ENCODE results near the gene C1orf35.

The C1orf35 gene

DNA sequence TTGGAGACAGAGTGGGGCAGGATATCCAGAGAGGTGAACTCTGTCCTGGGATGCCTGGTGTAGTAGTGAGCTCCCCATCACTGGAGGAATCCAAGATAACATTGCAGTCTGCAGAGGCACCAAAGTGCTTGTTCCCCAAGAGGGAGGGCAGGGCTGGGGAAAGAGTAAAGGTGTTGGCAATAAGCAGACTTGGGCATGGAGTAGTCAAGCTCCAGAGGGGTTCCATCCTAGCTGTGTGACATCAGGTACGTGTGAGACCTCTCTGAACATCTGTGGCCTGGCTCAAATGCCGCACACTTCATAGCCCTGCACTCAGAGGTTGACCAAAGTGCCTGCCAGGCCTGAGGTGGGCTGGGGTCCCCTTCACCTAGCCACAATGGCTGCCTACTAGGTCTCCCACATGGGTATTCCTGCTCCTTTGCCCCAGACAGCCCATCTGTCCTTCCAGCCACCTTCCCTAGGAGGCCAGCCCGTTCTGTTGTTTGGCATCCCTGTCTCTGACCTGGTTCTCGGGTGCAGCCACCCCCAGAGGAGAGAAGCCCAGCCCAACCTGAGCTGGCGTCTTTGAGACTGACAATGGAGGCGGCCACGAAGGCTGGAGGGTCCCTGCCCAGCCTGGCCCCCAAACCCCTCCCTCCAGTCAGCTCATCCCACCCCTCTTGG is 23.4 kb downstream of the C1orf35 start:
- no peak overlapping the region for H3K9ac ChIP-seq (ENCODE audit: low read length)
- no peak overlapping the region for H3K4me3 ChIP-seq (ENCODE audit: low read depth in 1 of 2, low read length in 2 of 2)
- no peaks in the 10 kb centered on the region for H3K9me3 ChIP-seq (ENCODE audit: low read length)
- H3K27ac ChIP-seq (ENCODE audit: low read depth, low read length): no peak overlapping the region
- no peaks in the 10 kb centered on the region for H3K27me3 ChIP-seq (ENCODE audit: control insufficient read depth in 1 of 2, insufficient read depth in 2 of 2, low read length in 2 of 2)
- H3K36me3 ChIP-seq (ENCODE audit: insufficient read depth, low read length): no peaks in the 10 kb centered on the region
- H3K4me1 ChIP-seq (ENCODE audit: insufficient read depth, low read length): peaks cover 25% of the 10 kb centered on the region

GRCh38 chr1:228079013-228079412 is 24.1 kb downstream of the C1orf35 start:
- no peak overlapping the region for H3K4me3 ChIP-seq (ENCODE audit: low read depth in 1 of 2, low read length in 2 of 2)
- no peaks in the 10 kb centered on the region for H3K27me3 ChIP-seq (ENCODE audit: control insufficient read depth in 1 of 2, insufficient read depth in 2 of 2, low read length in 2 of 2)
- H3K9ac ChIP-seq (ENCODE audit: low read length): no peak overlapping the region
- no peak overlapping the region for H3K27ac ChIP-seq (ENCODE audit: low read depth, low read length)
- no peaks in the 10 kb centered on the region for H3K36me3 ChIP-seq (ENCODE audit: insufficient read depth, low read length)
- H3K4me1 ChIP-seq (ENCODE audit: insufficient read depth, low read length): peaks cover 17% of the 10 kb centered on the region
- no peaks in the 10 kb centered on the region for H3K9me3 ChIP-seq (ENCODE audit: low read length)

DNA sequence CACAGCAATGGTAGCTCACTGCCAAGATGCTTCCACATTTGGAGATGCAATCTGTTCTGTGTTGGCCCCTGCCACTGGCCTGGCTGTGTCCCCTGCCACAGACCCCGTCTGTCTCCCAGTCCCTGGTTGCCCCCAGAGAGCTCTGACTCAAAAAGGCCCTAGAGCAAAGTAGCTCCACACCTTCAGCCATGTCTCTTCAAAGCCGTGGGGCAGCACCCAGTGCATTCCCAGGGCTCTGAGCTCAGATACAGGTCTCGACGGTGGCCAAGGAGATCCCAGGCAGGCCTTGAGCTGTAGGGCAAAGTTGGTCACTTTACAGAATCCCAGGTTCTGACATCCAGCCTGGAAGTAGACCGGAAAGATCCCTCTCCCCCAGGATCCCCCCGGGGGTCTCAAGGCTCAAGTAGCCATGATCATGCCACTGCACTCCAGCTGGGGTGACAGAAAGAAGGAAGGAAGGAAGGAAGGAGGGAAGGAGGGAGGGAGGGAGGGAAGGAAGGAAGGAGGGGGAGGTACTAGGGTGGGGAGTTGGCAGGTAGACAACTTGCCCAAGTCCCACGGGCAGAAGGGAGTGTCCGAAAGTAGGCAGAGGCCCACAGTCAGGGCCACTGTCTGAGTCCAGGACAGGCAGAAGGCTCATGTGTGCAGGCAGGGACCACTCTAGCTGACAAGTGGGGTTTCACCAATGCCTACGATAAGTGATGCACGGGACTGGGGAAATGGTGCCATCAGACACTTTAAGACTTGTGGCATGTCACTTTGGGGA is 25.4 kb downstream of the C1orf35 start:
- Histone ChIP-seq H3K4me1 (ENCODE audit: insufficient read depth, low read length) (peaks cover 13% of the 10 kb centered on the region), H3K9me3 (ENCODE audit: low read length) (no peaks in the 10 kb centered on the region), H3K4me3 (ENCODE audit: low read depth in 1 of 2, low read length in 2 of 2) (no peak overlapping the region), H3K27me3 (ENCODE audit: control insufficient read depth in 1 of 2, insufficient read depth in 2 of 2, low read length in 2 of 2) (peaks cover 0 to 3% of the 10 kb centered on the region in 2 donors), H3K9ac (ENCODE audit: low read length) (no peak overlapping the region), H3K27ac (ENCODE audit: low read depth, low read length) (no peak overlapping the region), H3K36me3 (ENCODE audit: insufficient read depth, low read length) (no peaks in the 10 kb centered on the region)

GRCh38 chr1:228076796-228077430 is 26.2 kb downstream of the C1orf35 start:
- H3K4me3 ChIP-seq (ENCODE audit: low read depth in 1 of 2, low read length in 2 of 2): no peak overlapping the region
- H3K27ac ChIP-seq (ENCODE audit: low read depth, low read length): no peak overlapping the region
- H3K9me3 ChIP-seq (ENCODE audit: low read length): no peaks in the 10 kb centered on the region
- peaks cover 13% of the 10 kb centered on the region for H3K4me1 ChIP-seq (ENCODE audit: insufficient read depth, low read length)
- H3K9ac ChIP-seq (ENCODE audit: low read length): no peak overlapping the region
- H3K36me3 ChIP-seq (ENCODE audit: insufficient read depth, low read length): no peaks in the 10 kb centered on the region
- peaks cover 0 to 9% of the 10 kb centered on the region in 2 donors for H3K27me3 ChIP-seq (ENCODE audit: control insufficient read depth in 1 of 2, insufficient read depth in 2 of 2, low read length in 2 of 2)

- H3K27ac ChIP-seq (ENCODE audit: low read depth, low read length): no peak overlapping the region
- no peak overlapping the region for H3K4me3 ChIP-seq (ENCODE audit: low read depth in 1 of 2, low read length in 2 of 2)
- no peaks in the 10 kb centered on the region for H3K36me3 ChIP-seq (ENCODE audit: insufficient read depth, low read length)
- H3K27me3 ChIP-seq (ENCODE audit: control insufficient read depth in 1 of 2, insufficient read depth in 2 of 2, low read length in 2 of 2): peaks cover 5 to 16% of the 10 kb centered on the region in 2 donors
- H3K4me1 ChIP-seq (ENCODE audit: insufficient read depth, low read length): peaks cover 6% of the 10 kb centered on the region
- H3K9me3 ChIP-seq (ENCODE audit: low read length): no peaks in the 10 kb centered on the region
- H3K9ac ChIP-seq (ENCODE audit: low read length): no peak overlapping the region
Observed at GRCh38 chr1:228075801-228076271, 27.3 kb downstream of the C1orf35 start.

DNA sequence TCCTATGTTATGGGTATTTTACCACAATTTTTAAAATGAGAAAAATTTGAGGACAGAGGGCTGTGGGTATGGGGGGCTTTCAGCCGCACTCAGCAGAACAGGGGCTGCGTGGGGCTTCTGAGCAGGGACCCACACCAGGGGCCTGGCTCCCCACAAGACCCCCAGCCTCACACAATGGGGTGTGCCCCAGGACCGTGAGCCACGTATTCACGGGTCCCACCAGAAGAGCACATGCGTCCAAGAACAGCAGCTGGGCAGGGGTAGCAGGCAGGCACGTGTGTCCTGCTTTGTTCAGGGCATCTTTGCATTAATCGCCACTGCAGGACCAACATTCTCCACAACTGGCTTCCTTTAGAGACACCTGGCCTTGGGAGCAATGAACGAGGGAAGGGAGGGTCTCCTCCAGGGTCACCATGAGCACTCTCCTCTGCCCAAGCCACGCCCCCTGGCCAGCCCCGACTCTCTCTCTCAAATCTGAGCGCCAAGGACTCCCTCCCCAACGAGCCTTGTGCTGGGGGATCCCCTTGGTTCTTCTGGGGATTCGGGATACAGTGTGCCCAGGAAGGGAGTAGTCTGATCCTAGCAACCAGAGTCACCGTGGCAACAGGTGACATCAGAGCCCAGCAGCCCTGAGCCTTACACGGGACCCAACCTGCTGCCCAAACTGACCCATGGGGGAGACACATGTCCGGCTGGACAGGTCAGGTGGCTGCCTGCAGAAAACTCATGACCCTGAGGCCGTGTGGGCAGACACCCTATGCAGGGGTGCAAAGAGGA is 28.0 kb downstream of the C1orf35 start:
- H3K27me3 ChIP-seq (ENCODE audit: control insufficient read depth in 1 of 2, insufficient read depth in 2 of 2, low read length in 2 of 2): peaks cover 8 to 21% of the 10 kb centered on the region in 2 donors
- H3K9me3 ChIP-seq (ENCODE audit: low read length): no peaks in the 10 kb centered on the region
- H3K4me3 ChIP-seq (ENCODE audit: low read depth in 1 of 2, low read length in 2 of 2): no peak overlapping the region
- peaks cover 6% of the 10 kb centered on the region for H3K4me1 ChIP-seq (ENCODE audit: insufficient read depth, low read length)
- no peaks in the 10 kb centered on the region for H3K36me3 ChIP-seq (ENCODE audit: insufficient read depth, low read length)
- no peak overlapping the region for H3K27ac ChIP-seq (ENCODE audit: low read depth, low read length)
- no peak overlapping the region for H3K9ac ChIP-seq (ENCODE audit: low read length)

GRCh38 chr1:228073857-228074545 is 29.1 kb downstream of the C1orf35 start:
- H3K4me3 ChIP-seq (ENCODE audit: low read depth in 1 of 2, low read length in 2 of 2): no peak overlapping the region

DNA sequence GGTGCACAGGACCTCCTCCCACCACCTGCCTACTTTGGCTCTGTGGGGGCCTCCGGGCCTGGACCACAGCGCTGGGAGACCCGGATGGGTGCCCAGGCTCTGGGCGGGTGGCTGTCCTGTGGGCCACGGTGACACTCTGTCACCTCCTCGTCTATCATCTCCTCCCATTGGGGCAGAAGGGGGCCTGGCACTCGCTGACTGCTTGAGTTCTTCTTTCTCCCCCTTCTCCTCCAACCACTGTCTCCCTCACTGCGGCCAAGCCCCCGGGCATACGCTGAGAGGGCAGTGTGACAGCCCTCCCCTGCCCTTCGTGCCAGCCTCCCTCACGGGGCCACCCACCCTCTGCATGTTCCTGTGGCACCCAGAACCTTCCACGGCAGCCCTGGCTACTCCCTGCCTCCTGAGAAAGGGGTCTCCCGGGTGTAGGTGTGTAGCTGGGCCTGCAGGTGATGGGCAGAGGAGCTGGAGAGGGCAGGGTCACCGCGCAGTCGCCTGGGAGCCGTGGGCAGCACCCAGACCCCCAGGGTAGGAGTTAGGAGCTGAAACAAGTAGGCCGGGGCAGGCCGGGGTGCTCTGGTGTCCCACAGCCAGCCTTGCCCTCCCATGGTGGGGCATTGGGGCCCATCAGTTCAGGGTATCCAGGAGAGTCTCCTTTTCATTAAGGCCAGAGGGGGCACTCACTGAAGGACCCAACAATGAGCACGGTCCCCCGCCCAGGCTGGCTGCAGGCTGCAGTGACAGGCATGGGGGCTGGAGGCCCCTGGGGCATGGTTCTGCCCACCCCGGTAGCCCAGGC is 29.9 kb downstream of the C1orf35 start:
- Histone ChIP-seq H3K4me1 (ENCODE audit: insufficient read depth, low read length) (peaks cover 6% of the 10 kb centered on the region), H3K9ac (ENCODE audit: low read length) (no peak overlapping the region), H3K36me3 (ENCODE audit: insufficient read depth, low read length) (no peaks in the 10 kb centered on the region), H3K4me3 (ENCODE audit: low read depth in 1 of 2, low read length in 2 of 2) (no peak overlapping the region), H3K9me3 (ENCODE audit: low read length) (no peaks in the 10 kb centered on the region), H3K27ac (ENCODE audit: low read depth, low read length) (no peak overlapping the region), H3K27me3 (ENCODE audit: control insufficient read depth in 1 of 2, insufficient read depth in 2 of 2, low read length in 2 of 2) (peaks cover 11 to 27% of the 10 kb centered on the region in 2 donors)

More at GRCh38 chr1:228073857-228074545, 29.1 kb downstream of the C1orf35 start:
- H3K27me3 ChIP-seq (ENCODE audit: control insufficient read depth in 1 of 2, insufficient read depth in 2 of 2, low read length in 2 of 2): peaks cover 8 to 23% of the 10 kb centered on the region in 2 donors
- no peaks in the 10 kb centered on the region for H3K9me3 ChIP-seq (ENCODE audit: low read length)
- no peak overlapping the region for H3K9ac ChIP-seq (ENCODE audit: low read length)
- H3K27ac ChIP-seq (ENCODE audit: low read depth, low read length): no peak overlapping the region
- H3K36me3 ChIP-seq (ENCODE audit: insufficient read depth, low read length): no peaks in the 10 kb centered on the region
- peaks cover 6% of the 10 kb centered on the region for H3K4me1 ChIP-seq (ENCODE audit: insufficient read depth, low read length)

DNA sequence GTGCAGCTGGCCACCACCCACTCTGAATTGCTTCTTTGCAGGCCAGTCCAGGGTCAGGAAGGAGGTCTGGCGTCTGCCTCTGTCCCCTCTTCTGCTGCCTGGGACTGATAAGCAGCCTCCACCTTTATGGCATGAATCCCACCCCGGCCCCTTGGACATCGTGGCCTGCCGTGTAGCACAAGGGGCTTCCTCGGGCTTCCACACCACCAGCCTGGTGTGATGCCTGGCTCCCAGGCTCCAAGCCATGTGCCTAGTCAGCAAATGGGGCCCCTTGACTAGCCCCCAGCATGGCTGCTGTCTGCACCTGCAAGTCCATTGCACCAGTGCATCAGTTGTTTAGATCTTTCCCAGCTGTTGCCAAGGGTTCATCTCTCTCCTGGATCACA is 30.5 kb downstream of the C1orf35 start:
- H3K27me3 ChIP-seq (ENCODE audit: control insufficient read depth in 1 of 2, insufficient read depth in 2 of 2, low read length in 2 of 2): peaks cover 17 to 31% of the 10 kb centered on the region in 2 donors
- H3K27ac ChIP-seq (ENCODE audit: low read depth, low read length): no peak overlapping the region
- no peak overlapping the region for H3K4me3 ChIP-seq (ENCODE audit: low read depth in 1 of 2, low read length in 2 of 2)
- H3K36me3 ChIP-seq (ENCODE audit: insufficient read depth, low read length): no peaks in the 10 kb centered on the region
- H3K9me3 ChIP-seq (ENCODE audit: low read length): no peaks in the 10 kb centered on the region
- H3K9ac ChIP-seq (ENCODE audit: low read length): no peak overlapping the region
- H3K4me1 ChIP-seq (ENCODE audit: insufficient read depth, low read length): peaks cover 6% of the 10 kb centered on the region
